RPMI8226 (cell line): Measurements from ENCODE around the gene TMEM63C.

Experiments
- DNase-seq: peaks from one replicate; pipeline ENCODE4 v3.0.0-alpha.2; 2015

TMEM63C gene

GRCh38 chr14:77284066-77284465, 102.5 kb downstream of the TMEM63C start:
- DNase-seq = no peak

GRCh38 chr14:77284466-77284865, 102.9 kb downstream of the TMEM63C start:
- DNase-seq = no peak

GRCh38 chr14:77286576-77286975, 105.0 kb downstream of the TMEM63C start:
- DNase-seq = no peak

- DNase-seq = no peak
These were observed 109.1 kb downstream of the TMEM63C start for GRCh38 chr14:77290705-77291104.

GRCh38 chr14:77296155-77296554, 114.6 kb downstream of the TMEM63C start:
- no peak for DNase-seq

GRCh38 chr14:77296906-77297305, 115.3 kb downstream of the TMEM63C start:
- no peak for DNase-seq

GRCh38 chr14:77299771-77300170, 118.2 kb downstream of the TMEM63C start:
- DNase-seq = no peak

- peak; percentile 36 for DNase-seq
These were observed 119.5 kb downstream of the TMEM63C start for GRCh38 chr14:77301103-77301502.

- no peak for DNase-seq
These were observed 121.3 kb downstream of the TMEM63C start for GRCh38 chr14:77302926-77303325.

- no peak for DNase-seq
These were observed 122.0 kb downstream of the TMEM63C start for GRCh38 chr14:77303417-77304156.

GRCh38 chr14:77305696-77306095, 124.1 kb downstream of the TMEM63C start:
- no peak for DNase-seq

- no peak for DNase-seq
These were observed 124.8 kb downstream of the TMEM63C start for GRCh38 chr14:77306416-77306815.

- DNase-seq = no peak
These were observed 125.4 kb downstream of the TMEM63C start for GRCh38 chr14:77306851-77307496.
